H1 (cell line): ENCODE data around the gene EPHA3. TPM values are rescaled to one million over a fixed set of nuclear protein-coding genes. Genes with fewer than 3 reads are reported as not detected.
A peak's percentile ranks its signal among the peaks of the same experiment; 100 is the strongest.

Experiments used
- MAFK ChIP-seq: IDR thresholded peaks from 2 replicates; pipeline ENCODE4 v1.6.1; 2012; ENCODE audit warnings: low read depth, mild to moderate bottlenecking, improper control_type of control experiment, low read length
- RFX5 ChIP-seq: IDR thresholded peaks from 2 replicates; pipeline ENCODE4 v1.6.1; 2011; ENCODE audit warnings: low read depth, low read length, improper control_type of control experiment, borderline replicate concordance
- RNF2 ChIP-seq: fragments of 200-900, 300-1000 bp; sonication (generic); IDR thresholded peaks from 2 replicates; pipeline ENCODE4 v1.7.1; 2016; ENCODE audit warnings: borderline replicate concordance, low read depth, mild to moderate bottlenecking, antibody characterized with exemption, low read length; ENCODE audit not compliant: poor library complexity, severe bottlenecking; ENCODE audit errors: missing control alignments
- RXRA ChIP-seq: IDR thresholded peaks from 2 replicates; pipeline ENCODE4 v1.6.1; 2011; ENCODE audit warnings: low read depth, mild to moderate bottlenecking, low read length, moderate library complexity; ENCODE audit not compliant: insufficient read depth
- TAF7 ChIP-seq: optimal IDR thresholded peaks from 2 replicates; pipeline ENCODE3; 2011; ENCODE audit warnings: low read depth, mild to moderate bottlenecking, inconsistent platforms, low read length, moderate library complexity, borderline replicate concordance
- YY1 ChIP-seq: IDR thresholded peaks from 2 replicates; pipeline ENCODE4 v1.6.1; 2011; ENCODE audit warnings: low read depth, mild to moderate bottlenecking, low read length
- polyA plus RNA-seq, 7 experiments: library from polyadenylated mRNA; depleted of rRNA in 3 of 7; stranded (reverse) in 5 of 7; unstranded in 2 of 7; fragments of >200 nt in 5 of 7; fragments of 200-250 nt in 2 of 7; gene quantifications; 1 replicate in 5 of 7; 2 replicates in 1 of 7; 4 replicates in 1 of 7; pipeline versions ENCODE4 v1.2.1 to v1.2.3, GENCODE V29; 2011 to 2013; ENCODE audit warnings: missing spikeins in 2 of 7, mixed read lengths in 2 of 7
- total RNA-seq: library from RNA; stranded (reverse); fragmentation: NEBNext Ultra II Directional; extraction: Animal tissue kit (Norgen Biotek cat#: 25700); gene quantifications from 2 replicates; pipeline ENCODE4 v1.2.1, GENCODE V29; 2021

EPHA3 gene
- total and polyA plus RNA-seq, 2 of the 8 experiments (the other 6 are each of a cell fraction or from before 2014, with no cell fraction given), result 0.09 to 0.22 TPM

DNA sequence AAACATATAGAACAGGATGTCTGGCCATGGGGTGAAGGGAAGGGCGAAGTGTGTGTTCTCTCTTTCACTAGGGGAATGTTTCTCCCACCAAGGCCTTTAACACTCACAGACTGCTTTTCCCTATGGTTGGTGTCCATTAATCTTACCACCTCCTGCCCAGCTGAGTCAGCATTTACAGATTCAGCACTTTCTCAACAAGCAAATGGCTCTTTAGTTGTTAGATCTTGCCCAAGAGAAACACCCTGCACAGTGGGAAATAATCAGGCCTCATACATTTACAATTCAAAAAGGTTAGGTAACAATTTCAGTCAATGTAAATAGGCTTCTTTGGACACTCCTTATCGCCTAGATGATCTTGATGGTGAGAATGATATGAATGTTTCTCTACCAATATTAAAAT, 418.2 kb downstream of the EPHA3 start (continued):
- TF ChIP-seq RXRA, result no peak
- TF ChIP-seq TAF7, result no peak
- no peak for TF ChIP-seq RNF2
- no peak for TF ChIP-seq RFX5
- no peak for TF ChIP-seq YY1
- peak; percentile 88 for TF ChIP-seq MAFK
